Calu3 (cell line): ENCODE data around the gene MEN1. TPM values are rescaled to one million over a fixed set of nuclear protein-coding genes. Genes with fewer than 3 reads are reported as not detected.

Source experiments
- BruUV-seq: library from RNA; stranded (reverse); fragments of 400-500 nt; replicated peaks from 2 replicates; lab custom pipeline; 2021; lab: Mats Ljungman, UMichigan
- CTCF ChIA-PET: fragments of 300-600 bp; sonication (Branson Sonifier 250); formaldehyde crosslinking; loops from one replicate; lab custom pipeline; 2022; ENCODE audit warnings: antibody characterized with exemption; lab: Charles Lee
- DNase-seq: peaks from one replicate; pipeline ENCODE4 v3.0.0; 2022
- H3K27ac Mint-ChIP-seq: one replicate; pipeline ENCODE4 v1.8.0; 2022; ENCODE audit warnings: mixed read lengths; ENCODE audit not compliant: unreplicated experiment
- H3K27me3 Mint-ChIP-seq: one replicate; pipeline ENCODE4 v1.8.0; 2022; ENCODE audit warnings: mixed read lengths; ENCODE audit not compliant: unreplicated experiment
- H3K36me3 Mint-ChIP-seq: one replicate; pipeline ENCODE4 v1.8.0; 2022; ENCODE audit warnings: mild to moderate bottlenecking, moderate library complexity, mixed read lengths; ENCODE audit not compliant: insufficient read depth, unreplicated experiment
- H3K4me1 Mint-ChIP-seq: one replicate; pipeline ENCODE4 v1.8.0; 2022; ENCODE audit warnings: mild to moderate bottlenecking, low read depth, mixed read lengths; ENCODE audit not compliant: unreplicated experiment
- H3K4me3 Mint-ChIP-seq: one replicate; pipeline ENCODE4 v1.8.0; 2022; ENCODE audit warnings: mild to moderate bottlenecking, low read depth, moderate library complexity, mixed read lengths; ENCODE audit not compliant: unreplicated experiment
- H3K9me3 Mint-ChIP-seq: one replicate; pipeline ENCODE4 v1.8.0; 2022; ENCODE audit warnings: low read depth, mixed read lengths; ENCODE audit not compliant: unreplicated experiment
- intact Hi-C: fragments of 100-400 bp; cut with micrococcal nuclease; formaldehyde crosslinking; loops from one replicate; pipeline ENCODE4 v1.10.0; 2022; ENCODE audit not compliant: unreplicated experiment
- total RNA-seq: library from RNA; stranded (reverse); gene quantifications from 2 replicates; pipeline ENCODE4 v1.2.3, GENCODE V29; 2022
- TF ChIP-seq, protein P1 (sequence below): fragments of 200-600 bp; IDR thresholded peaks from one replicate; pipeline ENCODE4 v1.8.0; 2022; ENCODE audit warnings: antibody characterized with exemption; ENCODE audit not compliant: unreplicated experiment

MEN1 gene
- total RNA-seq, 1 experiment from 2014 or later: 39.8 TPM

DNA sequence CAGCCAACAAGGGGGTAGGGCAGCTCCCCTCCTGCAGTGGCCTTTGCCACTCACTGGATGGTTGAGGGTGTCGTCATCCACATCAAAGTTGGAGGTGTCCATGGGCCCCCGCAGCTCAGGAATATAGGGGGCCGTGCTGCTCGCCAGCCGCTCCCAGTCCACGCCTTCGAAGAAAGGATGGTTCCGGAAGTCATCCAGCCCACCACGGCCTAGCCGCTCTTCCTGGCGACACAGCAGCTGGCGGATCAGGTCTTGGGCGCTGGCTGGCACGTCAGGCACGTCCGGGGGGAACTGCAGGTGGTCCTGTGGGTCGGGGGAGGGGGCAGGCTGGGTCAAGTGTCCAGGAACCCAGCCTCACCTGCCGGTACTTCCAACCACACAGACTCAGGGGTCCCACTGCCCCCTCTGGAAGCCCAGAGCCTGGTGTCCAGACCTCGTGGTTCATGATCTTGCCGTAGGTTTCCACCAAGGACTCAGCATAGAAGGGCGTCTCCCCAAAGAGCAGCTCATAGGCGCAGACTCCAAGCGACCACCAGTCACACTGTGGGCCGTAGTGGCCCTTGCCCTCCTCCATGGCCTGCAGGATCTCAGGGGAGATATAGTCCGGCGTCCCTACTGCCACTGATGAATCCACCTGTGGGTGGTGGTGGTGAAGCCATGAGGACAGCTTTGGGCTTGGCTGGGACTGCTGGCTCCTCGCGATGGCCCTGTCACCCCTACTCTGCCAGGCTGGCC, 28.4 kb upstream of the MEN1 start:
- no TSS peak for BruUV-seq
- CTCF ChIA-PET: interaction anchor here (0.6 to 1.0 kb wide), 2 partner anchors 10 to 240 kb away, joined by 3 to 6 read pairs; no protein-coding TSS in a partner anchor

GRCh38 chr11:64837887-64838351, 27.6 kb upstream of the MEN1 start:
- Mint-ChIP-seq H3K4me1 (peaks cover 16% of the 10 kb centered on the region), H3K27ac (no peak overlapping the region), H3K36me3 (peaks cover 25% of the 10 kb centered on the region), H3K27me3 (no peaks in the 10 kb centered on the region), H3K4me3 (no peak overlapping the region), H3K9me3 (no peaks in the 10 kb centered on the region)
- intact Hi-C loops: no loop called here
- DNase-seq: no peak
- TF ChIP-seq, protein P1, sequence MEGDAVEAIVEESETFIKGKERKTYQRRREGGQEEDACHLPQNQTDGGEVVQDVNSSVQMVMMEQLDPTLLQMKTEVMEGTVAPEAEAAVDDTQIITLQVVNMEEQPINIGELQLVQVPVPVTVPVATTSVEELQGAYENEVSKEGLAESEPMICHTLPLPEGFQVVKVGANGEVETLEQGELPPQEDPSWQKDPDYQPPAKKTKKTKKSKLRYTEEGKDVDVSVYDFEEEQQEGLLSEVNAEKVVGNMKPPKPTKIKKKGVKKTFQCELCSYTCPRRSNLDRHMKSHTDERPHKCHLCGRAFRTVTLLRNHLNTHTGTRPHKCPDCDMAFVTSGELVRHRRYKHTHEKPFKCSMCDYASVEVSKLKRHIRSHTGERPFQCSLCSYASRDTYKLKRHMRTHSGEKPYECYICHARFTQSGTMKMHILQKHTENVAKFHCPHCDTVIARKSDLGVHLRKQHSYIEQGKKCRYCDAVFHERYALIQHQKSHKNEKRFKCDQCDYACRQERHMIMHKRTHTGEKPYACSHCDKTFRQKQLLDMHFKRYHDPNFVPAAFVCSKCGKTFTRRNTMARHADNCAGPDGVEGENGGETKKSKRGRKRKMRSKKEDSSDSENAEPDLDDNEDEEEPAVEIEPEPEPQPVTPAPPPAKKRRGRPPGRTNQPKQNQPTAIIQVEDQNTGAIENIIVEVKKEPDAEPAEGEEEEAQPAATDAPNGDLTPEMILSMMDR: no peak
- CTCF ChIA-PET: no interaction called here
- BruUV-seq: no TSS peak

More for the DNA sequence above, 28.4 kb upstream of the MEN1 start:
- H3K4me1 Mint-ChIP-seq: peaks cover 24% of the 10 kb centered on the region
- intact Hi-C loops: no loop called here
- H3K27ac Mint-ChIP-seq: no peak overlapping the region
- H3K9me3 Mint-ChIP-seq: no peaks in the 10 kb centered on the region
- TF ChIP-seq, protein P1: no peak
- no peaks in the 10 kb centered on the region for H3K27me3 Mint-ChIP-seq
- peaks cover 34% of the 10 kb centered on the region for H3K36me3 Mint-ChIP-seq
- no peak for DNase-seq
- H3K4me3 Mint-ChIP-seq: no peak overlapping the region

DNA sequence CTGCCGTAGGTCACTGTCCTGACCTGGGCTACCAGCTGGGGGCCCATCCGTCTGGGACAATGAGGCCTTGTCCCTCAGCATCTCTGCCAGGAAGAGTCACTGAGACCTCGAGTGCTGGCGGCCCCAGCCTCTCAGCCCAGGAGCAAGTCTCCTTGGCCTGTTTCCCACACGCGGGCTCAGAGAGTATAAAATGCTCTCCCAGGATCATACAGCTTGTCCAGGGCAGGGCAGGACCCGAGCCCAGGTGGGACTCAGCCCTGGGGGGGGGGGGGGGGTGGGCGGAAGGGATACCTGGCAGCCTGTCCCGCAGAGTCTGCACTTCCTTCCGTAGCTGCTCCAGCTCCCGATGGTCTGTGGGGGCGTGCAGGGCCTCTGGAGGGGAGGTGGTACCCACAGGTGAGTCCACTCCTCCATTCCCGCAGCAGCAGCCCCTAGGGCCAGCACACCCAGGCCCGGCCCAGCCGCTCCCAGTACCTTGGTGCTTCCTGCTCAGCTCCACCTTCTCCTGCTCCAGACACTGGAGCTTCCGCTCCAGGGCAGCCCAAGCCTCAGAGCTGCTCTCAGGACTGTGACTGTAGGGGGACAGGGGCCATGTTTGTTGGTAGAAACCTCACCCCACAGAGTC, 26.2 kb upstream of the MEN1 start:
- CTCF ChIA-PET: interaction anchor here (1.9 kb wide), 1 partner anchor 8 kb away, joined by 7 read pairs; the partner anchor contains the start of gene CDC42BPG
- BruUV-seq: no TSS peak
- Mint-ChIP-seq H3K27ac (no peak overlapping the region), H3K36me3 (peaks cover 19% of the 10 kb centered on the region), H3K9me3 (no peaks in the 10 kb centered on the region), H3K4me3 (no peak overlapping the region), H3K27me3 (no peaks in the 10 kb centered on the region), H3K4me1 (peaks cover 9% of the 10 kb centered on the region)
- TF ChIP-seq, protein P1: no peak
- intact Hi-C loops: no loop called here
- no peak for DNase-seq

DNA sequence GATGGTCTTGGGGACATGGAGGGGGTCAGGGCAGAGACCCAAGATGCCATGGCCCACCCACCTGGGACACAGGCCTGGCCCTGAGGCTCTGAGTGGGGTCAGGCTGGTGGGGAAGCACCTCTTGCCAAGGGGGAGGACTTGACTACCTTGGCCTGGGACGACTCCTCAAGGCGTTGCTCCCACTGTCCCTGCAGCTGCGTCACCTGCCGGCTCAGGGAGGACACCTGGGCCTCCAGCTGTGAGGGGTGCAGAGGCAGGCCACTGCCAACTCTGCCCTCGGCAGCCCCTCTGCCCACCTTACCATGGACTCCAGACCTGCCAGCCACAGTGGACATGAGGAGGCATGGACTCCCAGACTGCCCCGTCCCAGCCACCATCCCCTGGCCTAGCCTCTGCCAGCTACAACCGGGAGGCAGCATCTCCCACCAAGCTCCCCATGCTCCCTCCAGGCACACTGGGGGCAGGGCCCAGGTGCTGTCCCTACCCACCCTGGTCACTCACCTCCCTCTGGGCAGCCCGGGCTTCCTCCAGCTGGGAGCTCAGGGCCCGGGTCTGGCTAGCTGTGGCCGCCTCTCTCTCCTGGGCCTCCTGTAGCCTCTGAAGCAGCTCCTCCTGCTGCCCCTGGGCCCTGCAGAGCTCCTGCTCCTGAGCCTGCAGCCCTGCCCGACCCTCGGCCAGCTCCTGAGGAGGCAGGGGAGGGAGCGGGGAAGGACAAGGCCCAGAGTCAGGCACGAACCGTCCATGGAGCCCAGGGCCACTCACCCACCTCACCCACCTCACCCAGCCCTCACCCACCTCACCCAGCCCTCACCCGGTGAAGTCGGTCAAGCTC, 25.5 kb upstream of the MEN1 start:
- no peaks in the 10 kb centered on the region for H3K9me3 Mint-ChIP-seq
- H3K4me1 Mint-ChIP-seq: peaks cover 9% of the 10 kb centered on the region
- CTCF ChIA-PET: interaction anchor here (1.3 to 1.9 kb wide), 3 partner anchors 8 to 57 kb away, joined by 3 to 7 read pairs (median 5); partner anchors contain the start of genes CDC42BPG and SF1
- DNase-seq: no peak
- H3K27ac Mint-ChIP-seq: no peak overlapping the region
- TF ChIP-seq, protein P1: no peak
- peak overlapping the region; percentile 31 for H3K4me3 Mint-ChIP-seq
- H3K36me3 Mint-ChIP-seq: peaks cover 24% of the 10 kb centered on the region
- H3K27me3 Mint-ChIP-seq: no peaks in the 10 kb centered on the region
- BruUV-seq: no TSS peak
- intact Hi-C loops: no loop called here
